G401.6 (cell line): Measurements from ENCODE around the gene C4BPA.

Experiments
- FAIRE-seq: peaks from 2 replicates; lab custom pipeline; 2012; peaks lifted over from hg19 to GRCh38; lab: Jason Lieb, UNC

Gene C4BPA

DNA sequence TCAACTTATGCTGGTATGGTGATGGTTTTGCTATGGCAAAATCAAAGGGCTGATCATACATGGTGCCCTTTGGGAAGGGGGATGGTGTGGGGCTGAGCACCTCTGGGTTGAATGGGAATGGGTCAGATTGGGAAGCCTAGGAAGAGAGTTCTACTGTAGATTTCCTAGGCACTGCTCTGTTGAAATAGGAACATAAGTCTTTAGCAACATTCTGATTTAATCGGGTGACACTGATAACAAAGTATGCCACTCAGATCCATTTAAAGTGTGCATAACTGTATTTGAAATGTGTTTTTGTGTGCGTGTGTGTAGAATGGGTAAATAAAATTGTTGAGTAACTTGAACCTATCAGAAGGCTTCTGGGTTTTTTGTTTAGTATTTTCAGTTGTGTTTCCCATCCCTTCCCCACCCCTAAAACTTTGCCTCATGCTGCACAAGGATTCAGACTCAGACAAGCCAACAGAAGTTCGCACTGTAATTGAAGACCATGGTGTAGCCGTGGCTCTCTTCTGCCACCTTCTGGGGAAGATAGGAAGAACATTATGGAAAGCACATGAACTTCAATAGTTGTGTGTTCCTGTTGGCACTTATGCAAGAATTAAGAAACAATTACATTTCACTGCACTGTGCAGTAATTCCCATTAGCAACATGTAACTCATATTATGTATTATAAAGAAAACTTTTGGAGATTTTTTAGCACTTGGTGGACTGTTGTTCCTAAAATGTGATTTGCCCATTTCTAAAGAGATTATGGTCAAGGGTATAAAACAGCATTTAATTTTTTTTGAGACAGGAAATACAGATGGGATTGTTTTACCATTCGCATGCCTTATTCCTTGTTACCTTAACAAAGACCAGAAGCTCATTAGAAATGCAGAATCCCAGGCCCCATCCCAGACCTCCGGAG is 26.3 kb upstream of the C4BPA start:
- FAIRE-seq: peak; percentile 97

DNA sequence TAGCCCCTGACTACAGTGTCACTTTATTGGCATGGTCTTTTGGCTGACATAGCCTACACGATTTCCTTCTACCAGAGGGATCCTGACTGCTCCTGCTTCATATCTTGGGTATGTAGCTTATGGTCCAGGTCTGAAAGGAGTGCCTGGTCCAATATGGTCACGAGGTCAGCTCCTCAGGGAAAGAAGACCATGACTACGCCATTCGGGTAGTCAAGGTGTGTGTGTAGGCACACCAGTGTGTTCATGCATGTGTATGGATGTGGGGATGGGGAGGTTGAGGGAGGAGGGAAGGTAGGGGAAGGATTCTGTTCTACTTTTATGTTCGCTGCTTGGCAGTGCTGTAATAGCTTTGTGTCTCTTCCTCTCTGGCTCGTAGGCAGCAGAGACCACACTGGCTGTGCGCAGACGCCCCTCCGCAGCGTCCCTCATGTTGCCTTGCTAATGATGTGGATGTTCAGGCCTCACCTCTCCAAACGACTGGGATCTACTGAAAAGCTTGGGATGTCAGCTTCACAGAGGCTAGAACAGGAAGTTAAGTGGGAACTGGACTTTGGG is 25.4 kb upstream of the C4BPA start:
- FAIRE-seq: no peak

DNA sequence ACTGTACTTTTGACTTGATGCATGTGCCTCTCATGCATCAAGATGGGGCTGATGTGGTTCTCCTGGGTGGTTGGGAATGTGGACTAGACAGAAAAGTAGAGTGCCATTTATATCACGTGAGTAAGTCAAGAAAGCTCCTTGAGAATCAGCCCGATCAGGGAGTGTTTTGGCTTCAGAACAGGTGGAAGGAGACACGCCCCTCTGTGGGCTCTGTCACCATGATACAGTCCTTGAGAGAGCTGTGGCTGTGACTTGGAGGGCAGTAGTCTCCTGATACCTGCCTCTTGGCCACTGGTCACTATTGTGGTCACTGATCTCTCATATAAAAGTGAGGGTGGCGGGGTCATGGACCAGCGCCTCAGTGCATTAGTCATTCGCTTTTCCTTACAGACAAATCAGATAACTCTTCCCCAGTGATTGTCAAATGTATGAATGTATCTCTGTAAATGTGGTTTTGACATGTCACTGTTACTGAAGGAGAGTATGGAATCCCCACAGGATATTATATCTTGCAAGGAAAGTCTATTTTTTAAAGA is 24.3 kb upstream of the C4BPA start:
- no peak for FAIRE-seq

DNA sequence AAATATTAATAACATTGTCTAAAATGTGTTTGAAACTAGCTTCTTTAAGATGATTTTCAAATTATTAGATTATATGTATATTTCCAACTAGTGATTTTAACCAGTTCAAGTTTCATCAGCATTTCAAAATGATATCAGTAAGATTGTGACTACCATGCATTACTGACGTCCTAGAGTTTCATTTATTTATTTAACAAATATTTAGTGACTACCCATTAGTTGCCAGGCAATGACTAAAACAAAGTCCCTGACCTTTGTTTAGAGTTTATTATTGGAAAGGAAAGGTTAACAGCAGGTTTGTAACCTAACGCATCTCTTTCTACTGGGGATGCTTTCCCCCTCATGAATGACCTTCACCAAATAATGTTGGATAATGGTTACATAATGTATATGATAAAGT is 22.9 kb upstream of the C4BPA start:
- FAIRE-seq: no peak

DNA sequence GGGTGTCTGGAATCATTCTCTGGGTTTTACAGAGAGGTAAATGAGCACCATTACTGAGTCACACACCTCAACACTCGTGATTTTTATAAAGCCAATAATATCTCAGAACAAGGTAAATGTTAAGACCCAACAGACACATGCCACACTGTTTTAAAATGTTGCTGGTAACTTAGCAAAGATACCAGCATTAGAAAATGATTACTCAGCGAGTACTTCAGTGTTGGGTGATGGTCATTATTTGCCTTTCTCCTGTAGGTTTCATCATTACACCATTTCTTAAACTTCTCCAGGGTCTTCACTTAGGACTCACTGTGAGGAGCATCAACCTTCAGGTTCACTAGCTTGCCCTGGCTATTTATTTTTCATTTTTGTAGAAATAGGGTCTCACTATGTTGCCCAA is 22.2 kb upstream of the C4BPA start:
- FAIRE-seq: no peak

DNA sequence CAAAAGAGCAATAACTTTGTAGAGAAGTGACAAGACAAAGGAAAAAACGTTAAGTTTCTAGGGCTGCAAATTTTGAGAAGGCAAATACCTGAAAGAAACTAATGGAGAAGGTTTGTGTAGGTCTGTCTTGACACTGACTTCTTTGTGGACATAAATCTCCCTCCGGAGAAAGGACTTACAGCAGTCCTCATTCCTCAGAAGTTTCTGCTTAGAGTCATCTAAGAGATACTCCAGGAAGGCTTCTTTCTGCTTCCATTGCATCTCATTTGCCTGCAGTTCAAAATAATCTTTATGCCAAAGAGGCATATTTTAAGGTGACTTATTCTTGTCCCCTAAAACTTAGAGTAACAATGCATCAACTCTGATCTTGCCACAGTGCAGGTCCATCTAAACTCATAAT is 19.8 kb upstream of the C4BPA start:
- no peak for FAIRE-seq

DNA sequence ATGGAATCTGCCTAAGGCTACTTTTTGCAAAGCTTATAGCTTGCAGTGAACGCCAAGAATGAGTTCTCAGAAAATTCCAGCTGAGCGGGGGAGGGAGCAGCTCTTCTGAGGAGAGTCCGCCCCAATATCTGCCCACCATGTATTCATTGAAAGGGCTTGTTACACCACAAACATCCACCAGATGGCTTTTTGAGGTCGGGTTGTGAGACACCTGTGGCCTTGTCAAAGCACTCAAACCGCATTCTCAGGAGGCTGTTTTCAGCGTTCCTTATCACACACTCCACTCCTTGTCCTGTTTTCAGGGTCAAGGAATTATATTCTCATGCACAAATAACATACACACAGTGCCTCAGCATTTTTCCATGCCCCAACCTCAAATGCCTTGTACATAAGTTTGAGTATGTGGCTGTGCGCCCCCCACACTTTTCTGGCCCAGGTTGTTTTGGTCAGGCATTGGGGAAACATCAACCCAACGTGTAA is 19.3 kb upstream of the C4BPA start:
- FAIRE-seq: peak; percentile 50

DNA sequence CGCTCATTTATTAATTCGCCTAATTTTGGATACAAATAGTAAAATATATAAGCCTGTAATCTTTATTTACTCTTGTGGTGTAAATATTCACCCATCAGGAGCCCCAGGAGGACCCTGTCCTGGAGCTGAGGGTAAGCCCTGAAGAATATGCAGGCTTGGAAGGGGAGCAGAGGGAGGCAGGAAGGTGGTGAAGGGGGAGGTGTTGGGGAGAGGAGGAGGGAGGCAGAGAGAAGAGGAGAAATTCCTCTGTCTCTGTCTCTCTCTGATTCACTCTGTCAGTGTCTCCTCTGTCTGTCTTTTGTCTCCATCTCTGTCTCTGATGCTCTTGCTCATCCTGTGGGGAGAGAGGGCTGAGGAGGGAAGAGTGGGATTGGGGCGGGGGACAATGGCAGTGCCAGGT is 18.1 kb upstream of the C4BPA start:
- no peak for FAIRE-seq

DNA sequence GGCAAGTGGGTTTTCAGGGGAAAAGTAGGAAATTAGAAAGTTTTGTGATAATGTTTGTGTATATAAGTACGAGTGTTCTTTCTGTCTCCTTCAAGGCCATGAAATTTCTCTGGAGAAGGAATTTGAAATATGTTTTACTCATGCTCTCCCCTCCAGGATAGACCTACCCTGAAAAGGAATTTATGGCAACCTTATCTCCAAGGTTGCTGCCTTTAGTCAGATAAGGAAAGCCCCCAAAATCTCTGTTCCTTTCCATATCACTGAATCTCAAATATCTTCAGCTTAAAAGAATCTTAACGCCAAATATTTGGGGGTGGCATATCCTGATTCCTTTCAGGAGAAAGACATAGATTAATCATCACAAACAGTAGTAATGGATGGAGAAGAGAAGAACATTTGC is 15.9 kb upstream of the C4BPA start:
- no peak for FAIRE-seq

DNA sequence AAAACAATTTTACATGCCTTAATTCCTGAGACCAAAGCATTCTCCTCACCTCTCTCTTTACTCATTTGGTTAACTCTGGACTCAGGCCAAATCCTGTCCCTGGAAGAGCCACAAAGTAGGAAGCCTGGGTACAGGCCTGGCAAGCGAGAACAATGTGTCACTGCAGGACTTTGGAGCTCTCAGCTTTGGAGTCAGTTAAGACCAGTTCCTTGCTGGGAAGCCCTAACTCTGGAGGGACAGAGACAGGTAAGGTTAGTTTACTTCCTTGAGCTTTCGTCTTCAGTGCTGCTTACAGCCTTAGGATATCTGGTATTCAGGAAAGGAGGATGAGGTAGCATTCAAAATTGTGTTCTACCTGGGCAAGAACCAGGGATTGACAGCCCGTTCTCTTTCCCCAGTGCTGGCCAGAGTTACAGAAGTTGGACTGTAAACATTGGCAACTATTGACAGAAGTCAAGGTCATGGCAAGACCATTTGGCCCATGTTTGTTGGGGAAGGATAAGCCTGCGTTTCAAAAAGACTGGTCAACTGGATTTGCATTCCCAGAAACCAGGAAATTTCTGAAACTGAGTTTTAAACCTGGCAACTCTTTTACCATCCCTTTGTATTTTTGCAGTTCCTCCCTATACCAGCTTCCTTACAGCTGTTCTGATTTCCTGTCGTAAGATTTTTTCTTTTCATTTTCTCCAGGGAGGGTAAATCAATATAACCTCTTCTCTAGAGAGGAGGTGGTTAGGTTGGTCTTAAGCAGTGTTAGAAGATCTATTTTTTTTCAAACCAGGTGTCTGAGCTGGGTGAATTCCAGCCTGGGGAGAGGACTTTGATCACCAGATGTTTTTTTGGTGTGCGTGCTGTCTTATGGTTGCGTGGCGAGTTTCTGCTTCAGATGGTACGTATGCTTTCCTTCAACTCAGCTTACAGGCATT is 15.1 kb upstream of the C4BPA start, which contains the start of gene C4BPB:
TSS of gene C4BPB (plus strand) at position 160 of the 926 bp plus-strand sequence. CDS start at position 832, 672 bp downstream.
- no peak for FAIRE-seq

DNA sequence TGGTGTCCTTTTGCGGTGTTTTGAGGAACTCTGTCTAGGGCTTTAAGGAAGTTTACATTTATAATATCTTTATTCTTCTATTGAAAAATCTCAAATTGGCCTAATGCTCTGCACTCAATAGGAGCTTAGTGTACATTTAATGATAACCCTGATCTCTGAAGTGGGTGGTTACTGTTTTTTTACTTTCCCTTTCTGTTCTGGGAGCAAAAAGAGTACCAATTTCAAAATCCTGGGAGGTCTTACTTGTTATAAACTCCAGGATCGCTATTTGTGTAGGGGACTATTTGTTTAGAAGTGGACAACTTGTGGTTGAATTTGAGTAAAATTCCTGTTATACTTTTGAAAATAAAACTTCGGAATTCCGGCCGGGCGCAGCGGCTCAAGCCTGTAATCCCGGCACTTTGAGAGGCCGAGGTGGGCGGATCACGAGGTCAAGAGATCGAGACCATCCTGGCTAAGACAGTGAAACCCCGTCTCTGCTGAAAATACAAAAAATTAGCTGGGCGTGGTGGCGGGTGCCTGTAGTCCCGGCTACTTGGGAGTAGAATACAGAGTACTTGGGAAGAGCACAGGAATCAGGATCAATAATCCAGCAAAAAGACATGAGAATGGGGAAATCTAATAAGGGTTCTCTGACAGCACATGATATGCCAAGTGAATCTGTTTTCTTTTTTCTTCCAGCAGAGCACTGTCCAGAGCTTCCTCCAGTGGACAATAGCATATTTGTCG is 14.2 kb upstream of the C4BPA start:
- no peak for FAIRE-seq

DNA sequence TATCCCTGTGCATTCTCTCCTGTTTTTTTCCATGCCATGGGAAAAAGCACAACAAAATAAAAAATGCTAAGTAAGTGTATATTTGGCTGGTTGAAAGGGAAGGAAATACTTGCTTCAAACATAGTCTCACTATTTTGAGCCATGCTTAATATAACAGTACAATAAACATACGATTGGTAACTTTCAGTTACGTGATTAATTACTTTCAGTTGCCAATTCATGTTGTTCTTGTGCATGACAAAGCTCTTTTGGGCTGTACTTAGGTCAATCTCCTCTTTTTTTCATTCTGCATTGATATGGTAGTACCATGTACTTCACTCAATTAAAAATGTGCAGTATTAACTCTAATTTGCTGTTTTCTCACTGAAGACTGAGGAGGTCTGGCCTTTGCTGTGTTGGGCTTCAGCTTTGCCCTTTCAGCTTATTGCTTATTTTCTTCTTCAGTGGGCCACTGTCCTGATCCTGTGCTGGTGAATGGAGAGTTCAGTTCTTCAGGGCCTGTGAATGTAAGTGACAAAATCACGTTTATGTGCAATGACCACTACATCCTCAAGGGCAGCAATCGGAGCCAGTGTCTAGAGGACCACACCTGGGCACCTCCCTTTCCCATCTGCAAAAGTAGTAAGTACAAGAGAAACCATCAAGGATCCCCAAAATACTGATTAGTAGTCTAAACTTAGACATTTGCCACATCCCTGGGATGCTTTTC is 12.7 kb upstream of the C4BPA start:
- FAIRE-seq: no peak

DNA sequence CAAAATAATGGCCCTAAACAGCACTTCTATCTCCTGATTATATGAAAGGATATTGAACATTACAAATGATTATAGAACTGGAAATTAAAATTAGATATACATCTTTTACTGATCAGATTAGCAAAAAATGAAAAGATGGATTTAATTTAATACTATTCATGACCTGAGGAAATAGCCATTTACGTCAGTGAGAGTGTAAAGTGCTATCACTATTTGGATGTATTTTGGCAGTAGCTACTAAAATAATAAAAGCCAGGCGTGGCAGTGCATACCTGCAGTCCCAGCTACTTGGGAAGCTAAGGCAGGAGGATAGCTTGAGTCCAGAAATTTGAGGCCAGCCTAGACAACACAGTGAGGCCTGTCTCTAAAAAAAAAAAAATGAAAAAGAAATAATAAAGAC is 10.1 kb upstream of the C4BPA start:
- no peak for FAIRE-seq

DNA sequence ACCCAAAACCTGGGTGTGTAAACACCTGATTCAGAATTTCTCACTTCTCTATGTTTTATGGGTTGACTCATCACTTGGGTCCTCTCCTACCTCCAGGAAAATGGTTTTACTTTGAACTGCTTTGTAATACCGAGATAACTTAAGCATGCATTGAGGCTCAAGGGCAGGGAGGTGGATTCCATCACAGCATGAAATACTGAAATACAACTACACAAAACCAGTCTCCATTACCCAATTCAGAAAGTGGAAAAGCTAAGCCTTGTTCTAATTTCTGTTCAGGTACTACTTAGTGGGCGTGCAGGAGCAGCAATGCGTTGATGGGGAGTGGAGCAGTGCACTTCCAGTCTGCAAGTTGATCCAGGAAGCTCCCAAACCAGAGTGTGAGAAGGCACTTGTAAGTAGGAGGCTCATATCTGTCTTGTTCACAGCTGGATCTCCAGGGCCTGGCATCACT is 6.1 kb upstream of the C4BPA start:
- FAIRE-seq: no peak

DNA sequence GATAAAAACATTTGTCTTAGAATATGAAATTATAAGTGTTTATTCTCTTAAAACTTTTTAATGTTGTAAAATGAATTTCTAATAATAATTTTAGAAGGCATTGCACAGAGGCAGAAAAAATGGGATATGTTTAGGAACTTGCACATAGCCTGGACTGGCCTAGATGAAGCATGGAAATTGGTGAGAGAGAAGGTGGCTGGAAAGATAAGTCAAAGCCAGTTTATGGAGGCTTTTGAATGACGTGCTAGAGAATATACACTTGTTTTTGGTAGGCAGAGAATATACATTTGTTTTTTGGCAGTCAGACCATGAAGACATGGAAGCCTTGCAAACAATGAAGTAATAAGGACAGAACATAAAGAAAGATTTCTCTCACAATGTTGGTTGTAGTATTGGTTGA is 2.3 kb upstream of the C4BPA start:
- no peak for FAIRE-seq

DNA sequence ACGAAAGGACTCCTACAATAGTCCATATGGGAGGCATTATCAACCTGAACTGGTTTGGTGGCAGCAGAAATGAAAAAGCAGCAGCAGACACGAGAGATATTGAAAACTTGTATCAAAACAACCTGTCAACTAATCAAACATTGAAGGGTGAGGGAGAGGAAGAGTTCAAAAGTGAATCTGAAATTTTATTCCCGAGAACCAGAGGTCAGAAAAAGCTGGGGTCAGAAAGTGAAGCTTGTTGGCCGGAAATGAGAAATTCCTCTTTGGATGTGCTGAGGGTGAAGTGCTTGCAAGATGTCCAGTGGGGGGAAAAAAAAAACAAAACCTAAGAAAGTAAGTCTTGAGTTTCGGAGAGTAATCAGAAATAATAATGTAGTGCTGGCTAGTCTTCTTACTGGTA is 1.9 kb upstream of the C4BPA start:
- FAIRE-seq: no peak

DNA sequence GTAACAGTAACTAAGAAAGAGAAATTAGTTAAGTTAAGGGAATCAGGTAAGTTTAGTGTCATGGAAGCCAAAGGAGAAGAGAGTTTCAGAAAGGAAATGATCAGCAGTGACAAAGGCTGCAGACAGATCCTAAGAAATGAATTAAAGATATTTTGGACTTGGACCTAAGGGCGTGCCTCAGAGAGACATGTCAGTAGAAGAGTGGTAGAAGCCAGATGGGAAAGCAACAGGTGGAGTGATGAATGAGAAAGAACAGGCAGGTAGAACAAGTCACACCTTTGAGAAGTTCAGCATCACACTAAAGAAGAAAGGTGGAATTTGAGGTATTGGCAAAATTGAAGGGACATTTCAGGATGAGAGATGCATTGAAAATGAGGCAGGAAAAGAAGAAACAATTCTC is 1.4 kb upstream of the C4BPA start:
- FAIRE-seq: no peak

DNA sequence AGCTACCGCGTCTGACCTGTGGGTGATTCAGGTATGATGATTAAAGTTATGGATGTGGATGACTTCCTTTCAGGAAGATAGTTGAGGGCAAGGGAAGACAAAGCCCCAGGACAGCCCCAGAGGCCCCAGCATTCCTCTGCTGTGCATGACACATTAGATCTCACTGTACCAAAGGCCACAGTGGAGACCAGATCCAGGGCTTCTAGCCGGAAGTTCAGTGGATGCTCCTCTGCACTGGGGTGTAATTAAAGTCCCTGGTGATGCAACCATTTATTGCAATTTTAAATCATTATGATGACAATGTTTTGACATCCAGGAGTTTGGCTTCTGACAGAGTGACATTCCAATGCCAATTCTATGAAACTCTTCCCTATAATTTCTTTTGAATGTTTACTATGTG is 5.0 kb downstream of the C4BPA start:
- no peak for FAIRE-seq

DNA sequence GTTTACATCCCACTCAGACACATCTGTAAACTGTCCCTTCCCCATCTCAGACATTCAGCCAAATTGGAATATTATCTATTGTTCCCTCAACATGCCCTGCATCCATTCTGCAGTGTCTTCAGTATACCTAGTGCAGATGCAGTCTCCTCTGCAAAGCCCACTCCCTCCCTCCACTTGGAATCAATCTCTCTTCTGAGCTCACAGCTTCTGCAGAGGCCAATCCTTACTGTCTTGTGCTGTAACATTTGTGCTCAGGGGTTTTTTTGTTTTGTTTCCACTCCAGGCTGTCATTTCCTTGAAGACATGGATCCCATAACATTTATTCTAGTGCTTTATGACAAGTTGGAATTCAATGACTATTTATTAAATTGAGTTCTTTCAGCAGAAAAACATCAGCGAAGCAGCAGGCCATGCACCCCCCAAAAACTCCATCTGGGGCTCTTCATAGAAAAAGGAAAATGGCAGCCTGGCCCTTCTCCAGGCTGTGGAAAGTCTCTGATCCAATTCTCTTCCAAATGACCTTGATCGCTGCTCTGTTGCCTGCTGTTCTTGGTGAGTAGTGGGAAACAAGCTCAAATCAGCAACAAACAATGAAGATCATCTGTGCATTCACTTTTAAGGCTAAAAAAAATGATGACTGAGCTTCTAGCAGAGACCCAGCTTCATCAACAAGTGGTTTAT is 8.7 kb downstream of the C4BPA start:
- no peak for FAIRE-seq

DNA sequence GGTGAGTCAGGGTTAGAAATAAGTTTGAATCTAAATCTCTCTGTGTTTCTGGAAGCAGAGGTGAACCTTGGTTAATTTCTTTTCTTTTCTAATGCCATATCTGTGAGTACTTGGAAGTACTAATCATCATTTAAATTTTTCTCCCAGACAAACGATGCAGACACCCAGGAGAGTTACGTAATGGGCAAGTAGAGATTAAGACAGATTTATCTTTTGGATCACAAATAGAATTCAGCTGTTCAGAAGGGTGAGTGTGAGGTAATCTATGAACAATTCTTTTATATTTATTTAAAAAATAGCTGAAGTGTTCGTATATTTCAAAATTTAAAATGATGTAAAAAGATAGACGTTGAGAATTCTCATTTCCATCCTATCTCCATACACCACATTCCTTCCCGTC is 11.2 kb downstream of the C4BPA start:
- FAIRE-seq: no peak
